Inflammatory macrophage (primary cell): ENCODE measurements around the gene TBC1D17.

ENCODE experiments used
- DNase-seq, 2 donors: peaks; one replicate each; pipeline ENCODE4 v3.0.0-alpha.2; 2020 to 2022

TBC1D17 gene

DNA sequence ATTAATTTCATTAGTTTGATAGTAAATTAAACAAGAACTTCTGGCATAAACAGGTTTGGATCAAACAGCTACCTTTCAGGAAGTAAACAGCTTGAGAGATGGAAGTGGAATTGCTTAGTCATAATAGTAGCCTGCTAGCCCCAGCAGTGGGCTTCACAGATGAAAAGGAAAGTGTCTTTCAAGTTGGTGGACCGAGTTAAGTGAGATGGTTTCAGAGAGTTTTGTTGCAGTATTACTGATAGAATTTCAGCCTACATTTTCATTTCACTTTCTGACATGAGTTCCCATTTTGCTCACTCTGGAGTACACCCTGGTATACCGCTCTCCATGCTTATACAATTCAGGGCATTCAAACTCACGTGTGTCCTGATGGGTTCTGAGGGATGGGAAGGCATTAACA is 28.6 kb upstream of the TBC1D17 start:
- DNase-seq: no peak

DNA sequence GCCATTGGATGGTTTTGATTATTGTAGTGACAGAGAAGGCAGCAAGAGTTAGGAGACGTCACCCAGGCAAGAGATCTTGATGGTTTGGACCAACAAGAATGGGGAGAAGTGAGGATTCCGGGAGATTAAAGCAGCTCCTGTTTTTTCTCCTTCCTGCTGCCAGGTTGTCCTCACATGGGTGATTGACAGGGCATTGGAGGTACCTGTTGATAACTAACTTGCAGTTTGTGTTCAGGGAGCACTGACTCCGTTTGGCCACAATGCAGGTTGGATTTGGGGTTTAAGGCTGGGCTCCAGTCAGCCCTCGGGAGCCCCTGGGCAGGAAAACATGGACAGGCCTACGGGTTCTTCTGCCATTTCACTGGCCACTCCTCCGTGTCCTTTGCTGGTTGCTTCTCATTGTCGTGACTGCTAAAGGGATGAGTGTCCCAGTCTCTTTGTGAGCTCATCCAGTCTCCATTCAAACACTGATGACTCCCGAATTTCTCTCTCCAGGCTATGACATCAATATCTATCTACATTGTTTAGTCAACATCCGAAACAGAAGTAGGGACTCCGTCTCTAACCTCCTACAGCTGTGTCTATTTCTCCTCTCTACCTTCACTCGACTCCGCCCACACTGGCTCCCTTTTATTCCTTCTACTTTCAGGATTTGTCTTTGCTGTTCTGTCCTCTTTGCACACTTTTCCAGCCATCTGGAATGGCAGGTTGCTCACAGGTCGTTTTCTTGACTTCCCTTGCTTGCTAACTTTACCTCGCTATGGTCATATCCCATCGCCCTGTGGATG is 27.9 kb upstream of the TBC1D17 start:
- DNase-seq: no peak

DNA sequence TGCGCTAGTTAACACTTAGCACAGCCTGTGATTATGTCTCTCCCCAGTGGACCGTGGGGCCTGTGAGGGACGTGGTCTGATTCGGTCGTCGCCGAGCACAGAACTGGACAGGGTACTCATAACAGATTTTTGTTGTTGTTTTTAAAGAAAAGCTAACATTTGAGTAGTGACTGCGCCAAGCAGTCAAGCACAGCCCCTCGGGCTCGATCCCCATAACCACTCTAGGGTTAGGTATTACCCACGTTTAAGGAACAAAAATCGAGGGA is 27.3 kb upstream of the TBC1D17 start:
- DNase-seq: no peak

DNA sequence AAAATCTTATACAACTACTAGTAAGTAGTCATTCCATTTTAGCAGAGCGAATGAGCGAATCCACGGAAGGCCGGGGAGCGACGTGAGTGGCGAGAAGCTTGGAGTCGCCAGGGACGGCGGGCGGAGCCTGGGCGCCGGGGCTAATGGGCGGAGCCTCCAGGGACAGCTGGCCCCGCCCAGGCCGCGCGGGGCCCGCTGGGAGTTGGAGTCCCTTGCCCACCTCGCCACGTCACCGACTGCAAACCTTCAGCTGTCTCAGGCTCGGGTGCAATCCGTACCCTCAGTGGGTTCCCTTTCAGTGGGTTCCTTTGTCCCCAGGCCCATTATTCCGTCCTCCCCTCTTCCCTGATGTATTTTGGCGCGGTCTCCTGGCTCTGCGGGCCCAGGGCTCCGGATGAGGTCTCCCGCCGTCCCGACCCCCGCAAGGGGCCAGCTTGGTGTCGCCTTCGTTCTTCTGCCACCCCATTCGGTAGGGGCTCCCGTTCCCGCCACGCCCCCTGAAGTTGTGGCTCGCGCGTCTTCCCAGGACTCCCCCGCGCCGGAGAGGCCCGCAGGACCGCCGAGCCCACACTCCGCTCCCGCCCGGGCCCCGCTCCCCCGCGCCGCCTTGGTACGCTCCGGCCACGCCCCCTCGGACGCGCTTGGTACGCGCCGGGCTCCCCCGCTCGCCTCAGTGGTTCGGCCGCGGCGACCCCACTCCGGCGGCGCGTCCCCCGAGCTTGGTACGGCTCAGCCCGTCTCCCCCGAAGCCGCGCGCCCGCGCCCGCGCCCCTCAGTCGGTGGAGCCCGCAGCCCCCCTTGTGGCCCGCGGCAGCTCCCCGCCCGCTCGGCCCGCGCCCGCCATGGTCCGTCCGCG is 26.8 kb upstream of the TBC1D17 start, which contains the start of gene PTOV1:
PTOV1 (plus strand) TSS at position 673 of the 856 bp plus-strand sequence.
- DNase-seq: peak; percentile 93 to 95

DNA sequence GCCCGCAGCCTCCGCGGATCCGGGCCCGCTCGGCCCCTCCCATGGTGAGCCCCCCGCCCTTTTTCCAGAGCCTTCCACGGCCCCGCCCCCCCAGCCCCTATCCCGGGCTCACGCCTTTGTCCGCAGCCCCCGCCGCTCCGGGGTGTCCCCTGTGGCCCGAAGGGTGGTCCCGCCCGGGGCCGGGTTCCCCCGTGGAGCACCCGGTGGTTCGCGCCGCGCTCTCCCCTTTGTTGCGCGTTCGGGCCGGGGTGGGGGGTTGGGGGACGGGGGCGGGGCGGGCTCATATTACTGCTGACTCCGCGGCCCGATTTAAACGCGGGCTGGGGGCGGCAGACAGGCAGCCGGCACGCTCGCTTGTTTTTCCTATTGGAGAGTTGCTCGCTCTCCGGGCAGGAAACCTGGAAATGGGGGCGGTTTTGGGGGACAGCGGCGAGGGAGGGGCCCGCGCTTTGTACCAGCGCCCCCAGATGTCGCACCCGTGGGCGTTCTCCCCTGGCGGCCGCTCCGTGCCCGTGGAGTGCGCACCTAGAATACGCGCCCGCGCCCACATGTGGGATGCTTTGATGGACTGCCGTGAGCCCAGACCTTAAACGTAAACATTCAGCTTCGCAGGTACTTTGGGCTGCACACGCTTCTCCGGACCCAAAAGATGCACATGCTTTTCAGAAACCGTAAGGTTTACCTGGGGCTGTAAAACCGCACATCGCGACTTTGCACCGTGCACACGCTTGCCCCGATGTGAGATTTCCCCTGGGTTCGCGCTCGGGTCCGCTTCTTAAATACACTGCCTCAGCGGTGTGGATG is 25.8 kb upstream of the TBC1D17 start:
- no peak for DNase-seq

DNA sequence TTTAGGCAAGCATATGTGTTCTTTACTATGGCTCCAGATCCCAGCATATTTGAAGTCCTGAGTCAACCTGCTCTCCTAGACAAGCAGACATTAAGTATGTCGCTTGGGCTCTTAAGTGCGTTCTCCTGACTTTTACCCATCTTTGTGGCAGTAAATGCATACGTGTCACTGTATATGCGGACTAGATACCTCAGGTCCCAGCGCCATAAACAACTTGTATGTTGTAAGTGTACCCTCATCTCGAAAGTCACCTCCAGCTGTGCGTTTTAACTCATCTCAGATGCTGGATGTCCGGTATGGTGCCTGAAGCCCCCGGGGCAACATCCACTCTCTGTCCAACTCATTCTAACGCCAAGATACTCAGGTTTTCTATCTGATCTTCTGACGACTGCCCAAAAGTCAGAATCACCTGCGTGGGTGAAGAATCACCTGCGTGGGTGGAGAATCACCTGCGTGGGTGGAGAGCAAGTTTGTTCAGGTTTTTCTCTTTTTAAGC is 24.8 kb upstream of the TBC1D17 start:
- no peak for DNase-seq

DNA sequence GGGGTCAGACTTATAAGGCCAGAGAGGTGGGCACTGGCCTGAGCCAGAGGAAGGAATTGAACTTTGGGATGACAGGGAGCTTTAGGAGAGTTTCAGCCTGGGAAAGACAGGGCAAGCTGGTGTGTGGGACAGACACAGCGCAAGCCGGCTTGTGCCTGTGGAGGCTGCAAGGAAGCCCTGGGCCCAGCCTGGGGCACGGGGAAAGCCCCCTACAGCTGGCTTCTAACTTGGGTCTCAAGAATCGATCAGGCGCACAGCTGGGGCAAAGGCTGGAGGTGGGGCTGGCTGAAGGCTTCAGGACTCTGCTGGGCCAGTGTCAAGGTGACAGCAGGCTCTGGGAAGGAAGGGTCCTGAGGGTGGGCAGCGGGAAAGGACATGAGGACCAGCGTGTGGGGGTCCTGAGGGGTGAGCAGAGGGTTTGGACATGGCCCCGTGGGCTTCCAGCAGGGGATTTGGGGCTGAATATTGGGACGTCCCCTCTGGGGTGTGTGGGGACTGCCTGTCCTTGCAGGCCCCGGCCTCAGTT is 23.6 kb upstream of the TBC1D17 start:
- DNase-seq: no peak

DNA sequence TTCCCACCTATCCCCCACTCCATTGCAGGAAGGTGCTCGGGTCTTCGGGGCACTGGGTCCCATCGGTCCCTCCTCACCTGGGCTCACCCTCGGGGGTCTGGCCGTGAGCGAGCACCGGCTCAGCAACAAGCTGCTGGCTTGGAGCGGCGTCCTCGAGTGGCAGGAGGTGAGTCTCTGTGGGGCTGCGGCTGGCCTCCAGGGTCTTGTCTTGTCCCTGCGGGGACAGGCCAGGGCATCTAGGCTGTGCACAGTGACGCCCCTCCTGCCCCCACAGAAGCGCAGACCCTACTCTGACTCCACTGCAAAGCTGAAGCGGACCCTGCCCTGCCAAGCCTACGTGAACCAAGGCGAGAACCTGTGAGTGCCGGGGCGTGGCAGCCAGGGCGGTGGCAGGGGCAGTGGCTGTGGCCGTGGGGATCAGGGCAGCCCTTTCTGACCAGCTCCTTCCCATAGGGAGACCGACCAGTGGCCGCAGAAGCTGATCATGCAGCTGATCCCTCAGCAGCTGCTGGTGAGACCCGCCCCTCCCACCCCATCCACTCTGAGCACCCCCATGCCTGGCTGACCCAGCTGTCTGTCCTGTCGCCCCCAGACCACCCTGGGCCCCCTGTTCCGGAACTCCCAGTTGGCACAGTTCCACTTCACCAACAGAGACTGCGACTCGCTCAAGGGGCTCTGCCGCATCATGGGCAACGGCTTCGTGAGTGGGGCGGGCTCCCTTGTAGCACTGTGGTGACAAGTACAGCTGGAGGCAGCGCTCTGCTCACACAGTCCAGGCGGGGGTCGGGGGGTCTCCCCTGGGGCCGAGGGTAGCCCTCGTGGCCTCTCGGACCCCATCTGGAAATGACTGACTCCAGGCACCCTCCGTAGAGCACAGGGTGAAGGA is 22.9 kb upstream of the TBC1D17 start:
- no peak for DNase-seq

DNA sequence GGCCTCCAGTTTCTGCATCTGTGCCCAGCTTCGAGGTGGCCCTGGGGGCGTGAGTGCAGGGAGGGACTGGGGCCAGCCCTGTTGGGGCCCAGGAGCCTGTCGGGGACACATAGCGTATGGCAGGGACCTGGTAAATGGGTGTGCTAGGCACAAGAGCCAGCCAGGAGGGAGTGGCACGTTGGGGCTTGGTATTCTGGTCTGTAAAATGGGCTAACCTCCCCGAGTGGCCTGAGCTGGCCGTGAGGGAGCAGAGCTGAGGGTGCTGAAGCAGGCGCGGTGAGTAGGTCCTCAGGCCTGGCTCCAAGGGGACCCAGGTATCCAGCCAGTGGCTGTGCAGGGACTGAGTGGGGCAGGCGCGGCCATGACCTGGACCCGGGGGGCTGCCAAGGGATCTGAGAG is 22.2 kb upstream of the TBC1D17 start:
- DNase-seq: no peak

DNA sequence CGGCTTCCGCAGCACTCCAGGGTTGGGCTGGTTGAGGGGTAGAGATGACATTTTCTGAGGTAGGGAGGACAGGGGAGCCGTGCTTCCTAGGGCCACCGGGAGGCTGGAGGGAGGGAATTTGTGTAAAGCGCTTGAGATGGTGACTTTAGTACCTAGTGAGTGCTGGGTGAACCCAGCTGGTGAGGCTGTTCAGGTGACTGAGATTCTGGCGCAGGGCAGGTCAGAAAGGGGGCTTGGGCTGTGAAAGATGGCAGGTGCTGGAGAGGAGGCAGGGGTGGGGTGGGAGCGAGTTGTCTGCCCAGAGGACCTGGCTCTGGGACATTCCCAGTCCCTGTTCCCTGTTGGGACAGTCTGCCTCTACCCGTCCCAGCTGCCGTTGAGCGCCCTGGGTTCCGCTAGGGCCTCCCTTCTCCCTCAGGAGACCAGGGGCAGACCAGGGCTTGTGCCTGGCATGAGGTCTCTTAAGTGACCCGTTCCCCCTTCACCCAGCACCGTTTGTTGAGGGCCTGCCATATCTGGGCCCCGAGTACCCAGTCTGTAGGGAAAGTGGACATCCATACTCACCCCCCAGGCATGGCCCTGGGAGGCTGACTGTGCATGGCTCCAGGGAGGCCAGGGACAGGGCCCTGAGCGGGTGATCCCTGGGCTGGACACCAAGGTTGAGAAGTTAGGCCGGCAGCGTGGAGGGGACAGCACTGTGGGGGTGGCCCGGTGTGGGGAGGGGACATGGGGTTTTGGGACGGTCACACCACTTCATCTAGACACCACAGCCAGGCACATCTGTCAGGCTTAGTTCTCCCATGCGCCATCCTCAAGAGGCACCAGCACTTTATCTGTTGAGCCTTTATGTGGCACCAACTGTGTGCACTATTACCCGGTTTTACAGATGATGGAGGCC is 21.6 kb upstream of the TBC1D17 start:
- DNase-seq: no peak

DNA sequence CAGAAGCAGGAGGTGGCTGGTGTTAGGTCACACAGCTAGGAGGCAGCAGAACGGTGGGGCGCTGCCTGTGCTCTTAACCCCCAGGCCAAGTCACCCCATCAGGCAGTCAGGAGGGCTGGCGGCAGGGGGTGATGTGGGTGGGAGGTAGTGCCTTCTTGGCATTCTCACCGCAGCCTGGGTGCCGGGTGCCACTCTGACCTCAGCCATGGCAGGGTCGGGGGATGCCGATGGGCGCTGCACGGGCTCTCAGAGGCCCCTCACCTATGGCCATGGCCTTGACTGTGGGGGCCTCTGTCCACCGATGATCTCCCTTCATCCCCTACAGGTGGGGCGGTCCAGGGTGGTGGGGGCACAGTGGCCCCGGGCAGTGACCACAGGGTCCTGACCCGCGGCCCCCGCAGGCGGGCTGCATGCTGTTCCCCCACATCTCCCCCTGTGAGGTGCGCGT is 20.9 kb upstream of the TBC1D17 start:
- DNase-seq: no peak

DNA sequence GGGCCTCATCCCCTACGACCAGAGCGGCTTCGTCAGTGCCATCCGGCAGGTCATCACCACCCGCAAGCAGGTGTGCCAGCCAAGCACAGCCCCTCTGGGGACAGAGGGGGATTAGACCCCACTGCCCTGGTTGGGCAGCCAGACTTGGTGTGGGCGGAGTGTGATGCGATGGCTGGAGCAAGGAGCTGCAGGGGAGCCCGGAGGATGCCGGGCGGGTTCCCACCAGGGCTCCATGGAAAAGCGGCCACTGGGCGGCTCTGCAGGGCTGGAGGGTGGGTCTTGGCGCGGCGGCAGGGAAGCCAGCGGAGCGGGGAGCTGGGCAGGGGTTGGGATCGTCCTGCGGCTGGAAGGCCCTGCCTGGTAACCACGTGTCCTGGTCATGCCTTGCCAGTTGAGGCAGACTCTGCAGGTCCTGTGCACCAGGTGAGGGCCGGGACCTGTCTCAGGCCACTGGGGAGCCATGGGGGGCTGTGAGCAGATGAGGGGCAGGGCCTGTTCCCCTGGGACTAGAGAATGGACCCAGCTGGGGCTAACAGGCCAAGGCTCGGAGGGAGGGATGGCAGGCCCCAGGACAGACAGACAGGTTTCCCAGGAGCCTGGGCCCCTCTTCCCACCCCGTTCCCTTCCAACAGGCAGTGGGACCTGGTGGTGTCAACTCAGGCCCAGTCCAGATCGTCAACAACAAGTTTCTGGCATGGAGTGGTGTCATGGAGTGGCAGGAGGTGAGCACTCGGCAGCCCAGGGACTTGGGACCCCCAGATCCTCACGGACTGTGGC is 20.3 kb upstream of the TBC1D17 start:
- no peak for DNase-seq

DNA sequence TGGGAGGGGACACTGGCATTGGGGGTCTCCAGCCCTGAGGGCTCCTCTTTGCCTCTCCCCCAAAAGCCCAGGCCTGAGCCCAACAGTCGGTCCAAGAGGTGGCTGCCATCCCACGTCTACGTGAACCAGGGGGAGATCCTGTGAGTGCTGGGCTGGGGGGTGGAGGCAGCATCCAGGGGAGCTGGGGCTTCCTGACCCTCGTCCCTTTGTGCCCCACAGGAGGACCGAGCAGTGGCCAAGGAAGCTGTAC is 19.7 kb upstream of the TBC1D17 start:
- no peak for DNase-seq

DNA sequence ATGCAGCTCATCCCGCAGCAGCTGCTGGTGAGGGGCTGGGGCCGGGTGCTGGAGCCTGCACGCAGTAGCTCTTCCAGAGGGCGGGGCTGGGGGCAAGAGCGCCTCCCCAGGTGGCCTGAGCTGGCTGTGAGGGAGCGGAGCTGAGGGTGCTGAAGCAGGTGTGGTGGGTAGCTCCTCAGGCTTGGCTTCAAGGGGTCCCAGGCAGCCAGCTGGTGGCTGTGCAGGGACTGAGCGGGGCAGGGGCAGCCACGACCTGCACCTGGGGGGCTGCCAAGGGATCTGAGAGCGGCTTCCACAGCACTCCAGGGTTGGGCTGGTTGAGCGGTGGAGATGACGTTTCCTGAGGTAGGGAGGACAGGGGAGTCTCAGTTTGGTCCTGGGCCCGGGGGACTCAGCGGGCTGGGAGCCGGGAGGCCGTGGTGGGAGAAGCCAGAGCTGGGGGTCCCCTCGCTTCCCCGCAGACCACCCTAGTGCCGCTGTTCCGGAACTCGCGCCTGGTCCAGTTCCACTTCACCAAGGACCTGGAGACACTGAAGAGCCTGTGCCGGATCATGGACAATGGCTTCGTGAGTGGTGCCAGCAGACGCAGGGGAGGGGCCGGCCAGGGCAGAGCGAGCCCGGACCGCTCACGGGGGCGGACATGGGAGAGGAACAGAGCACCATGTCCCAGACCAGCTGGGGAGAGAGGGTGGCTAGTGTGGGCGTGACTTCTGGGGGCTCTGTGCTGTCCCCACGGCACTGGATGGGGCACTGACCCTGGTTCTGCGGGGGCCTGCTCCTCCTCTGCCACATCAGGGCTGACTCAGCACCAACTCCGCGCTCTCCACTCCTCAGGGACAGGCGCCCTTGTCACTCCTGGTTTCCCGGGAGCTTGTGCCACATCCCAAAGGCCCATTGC is 19.2 kb upstream of the TBC1D17 start:
- no peak for DNase-seq

DNA sequence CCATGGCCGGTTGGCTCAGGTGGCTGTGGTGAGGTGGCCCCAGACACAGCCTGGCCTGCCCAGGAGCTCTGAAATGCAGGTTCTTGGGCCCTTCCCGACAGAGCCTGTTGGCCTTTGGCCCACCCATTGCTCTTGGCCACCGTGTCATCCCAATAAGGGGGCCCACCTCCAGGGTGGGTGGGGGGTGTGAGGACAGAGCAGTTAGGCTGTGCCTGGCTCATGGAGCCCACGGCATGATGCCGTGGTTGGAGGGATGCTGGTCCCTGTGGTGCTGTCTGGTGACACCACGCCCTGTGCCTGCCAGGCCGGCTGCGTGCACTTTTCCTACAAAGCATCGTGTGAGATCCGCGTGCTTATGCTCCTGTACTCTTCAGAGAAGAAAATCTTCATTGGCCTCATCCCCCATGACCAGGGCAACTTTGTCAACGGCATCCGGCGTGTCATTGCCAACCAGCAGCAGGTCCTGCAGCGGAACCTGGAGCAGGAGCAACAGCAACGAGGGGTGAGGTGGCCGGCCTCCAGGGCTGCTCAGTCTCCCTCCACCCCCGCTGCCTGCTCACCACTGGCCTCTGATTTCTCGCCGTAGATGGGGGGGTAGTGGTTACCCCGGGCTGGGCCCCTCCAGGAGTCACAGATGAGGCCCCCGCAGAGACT is 17.7 kb upstream of the TBC1D17 start:
- DNase-seq: no peak

DNA sequence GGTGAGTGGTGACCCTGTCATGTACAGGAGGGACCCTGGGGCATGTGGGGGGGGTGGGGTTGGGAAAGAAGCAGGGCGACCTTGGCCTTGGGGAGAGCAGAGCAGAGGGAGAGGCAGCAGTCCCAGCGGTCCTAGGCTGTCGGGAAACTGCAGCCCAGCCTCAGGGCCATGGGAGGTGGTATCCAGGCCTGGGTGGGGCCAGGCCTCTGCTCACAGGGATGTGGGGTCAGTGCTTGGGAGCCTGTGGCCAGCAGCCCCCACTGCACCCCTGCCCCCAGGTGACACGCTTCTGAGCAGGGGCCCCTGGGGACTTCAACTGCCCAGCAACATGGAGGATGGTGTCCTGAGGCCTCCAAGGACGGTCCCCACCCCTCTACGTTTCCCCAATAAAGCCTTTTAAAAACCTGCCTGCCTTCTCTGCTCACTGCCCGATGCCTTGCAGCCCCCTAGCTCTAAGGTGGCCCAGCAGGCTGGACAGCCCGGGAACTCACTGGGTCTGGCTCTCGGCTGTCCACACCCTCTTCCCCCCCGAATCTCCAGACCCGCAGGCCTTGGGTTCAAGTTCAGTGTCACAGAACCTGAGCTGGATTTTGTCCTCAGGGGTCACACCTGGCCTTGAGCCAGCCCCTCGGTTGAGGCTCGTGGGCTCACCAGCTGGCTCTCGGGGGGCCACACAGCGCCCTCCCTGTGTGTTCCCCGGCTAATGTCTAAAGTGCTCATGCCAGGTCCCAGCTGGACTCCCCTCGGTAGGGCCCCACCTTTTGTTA is 17.0 kb upstream of the TBC1D17 start:
- DNase-seq: no peak

DNA sequence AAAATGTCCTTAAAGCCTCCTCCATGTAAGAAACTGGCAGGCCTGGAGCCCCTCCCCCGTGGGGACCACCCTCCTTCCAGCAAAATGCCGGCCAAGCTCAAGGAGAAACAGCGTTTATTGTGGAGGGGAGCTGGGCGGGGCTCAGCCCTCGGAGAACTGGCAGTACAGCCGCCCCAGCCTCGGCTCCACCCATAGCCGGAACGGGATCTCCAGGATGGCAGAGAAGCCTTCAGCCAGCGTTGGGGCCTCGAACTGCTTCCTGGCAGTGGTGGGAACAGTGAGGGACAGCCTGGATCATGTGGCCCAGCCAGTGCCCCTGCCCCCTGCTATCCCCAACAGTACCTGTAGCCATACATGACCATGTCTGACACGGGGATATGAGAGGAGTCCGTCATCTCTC is 16.4 kb upstream of the TBC1D17 start:
- DNase-seq: no peak
